ENCODE measurements around the gene KLF17.

KLF17 gene

GRCh38 chr1:44073528-44073927 is 45.1 kb upstream of the KLF17 start:
- no peak overlapping the region for H3K23ac ChIP-seq (ENCODE audit: low read length in 2 of 2)
- H2BK5ac ChIP-seq (ENCODE audit: low read depth, low read length, poor library complexity, severe bottlenecking) = no peak overlapping the region
- no peaks in the 10 kb centered on the region for H3K36me3 ChIP-seq (ENCODE audit: control insufficient read depth in 1 of 2, insufficient read depth in 2 of 2, low read depth in 1 of 2, low read length in 2 of 2)
- H3K9me3 ChIP-seq (ENCODE audit: control insufficient read depth, low read length) = no peaks in the 10 kb centered on the region
- no peak overlapping the region for H2BK120ac ChIP-seq (ENCODE audit: low read depth, low read length)
- H3K4me2 ChIP-seq (ENCODE audit: low read length, poor library complexity, severe bottlenecking) = no peak overlapping the region
- no peak overlapping the region for H3K9ac ChIP-seq (ENCODE audit: low read length)
- H2AK5ac ChIP-seq (ENCODE audit: low read length, severe bottlenecking) = no peak overlapping the region
- DNase-seq = no peak
- H3K4me1 ChIP-seq (ENCODE audit: control insufficient read depth, insufficient read depth, low read depth, low read length) = peaks cover 13% of the 10 kb centered on the region
- 91% methylated on average over 2 of the region's 2 CpGs for WGBS
- no peak overlapping the region for H3K4me3 ChIP-seq (ENCODE audit: insufficient read depth in 1 of 2, low read depth in 1 of 2, low read length in 2 of 2)
- no peak overlapping the region for H4K91ac ChIP-seq (ENCODE audit: low read length)
- no peak overlapping the region for H4K8ac ChIP-seq (ENCODE audit: low read length)
- no peak overlapping the region for H2BK15ac ChIP-seq (ENCODE audit: low read depth, poor library complexity, severe bottlenecking)
- no peak overlapping the region for H3K14ac ChIP-seq (ENCODE audit: low read length in 2 of 2)
- no peaks in the 10 kb centered on the region for H3K27me3 ChIP-seq (ENCODE audit: control insufficient read depth in 1 of 2, insufficient read depth in 1 of 2, low read length in 2 of 2)
- no peak overlapping the region for H2AFZ ChIP-seq (ENCODE audit: low read depth, low read length)
- H3K4ac ChIP-seq (ENCODE audit: low read depth in 1 of 2, low read length in 2 of 2) = no peak overlapping the region
- no peak overlapping the region for H2BK12ac ChIP-seq (ENCODE audit: low read length in 2 of 2)
- H3K27ac ChIP-seq (ENCODE audit: low read length, poor library complexity, severe bottlenecking) = no peak overlapping the region
- no peak overlapping the region for H3K18ac ChIP-seq (ENCODE audit: low read depth in 1 of 2, low read length in 2 of 2)
- no peaks in the 10 kb centered on the region for H3K79me1 ChIP-seq (replicated peaks; ENCODE audit: low read length, poor library complexity, severe bottlenecking)

- Histone ChIP-seq H3K9me3 (ENCODE audit: control insufficient read depth, low read length) (no peaks in the 10 kb centered on the region), H4K91ac (ENCODE audit: low read length) (no peak overlapping the region), H3K4me1 (ENCODE audit: control insufficient read depth, insufficient read depth, low read depth, low read length) (peaks cover 14% of the 10 kb centered on the region), H3K18ac (ENCODE audit: low read depth in 1 of 2, low read length in 2 of 2) (no peak overlapping the region), H3K79me1 (replicated peaks; ENCODE audit: low read length, poor library complexity, severe bottlenecking) (no peaks in the 10 kb centered on the region), H3K4ac (ENCODE audit: low read depth in 1 of 2, low read length in 2 of 2) (no peak overlapping the region), H2AFZ (ENCODE audit: low read depth, low read length) (no peak overlapping the region), H2BK15ac (ENCODE audit: low read depth, poor library complexity, severe bottlenecking) (no peak overlapping the region), H3K4me2 (ENCODE audit: low read length, poor library complexity, severe bottlenecking) (no peak overlapping the region), H2BK12ac (ENCODE audit: low read length in 2 of 2) (no peak overlapping the region), H3K27me3 (ENCODE audit: control insufficient read depth in 1 of 2, insufficient read depth in 1 of 2, low read length in 2 of 2) (no peaks in the 10 kb centered on the region), H4K8ac (ENCODE audit: low read length) (no peak overlapping the region), H2BK120ac (ENCODE audit: low read depth, low read length) (no peak overlapping the region), H3K36me3 (ENCODE audit: control insufficient read depth in 1 of 2, insufficient read depth in 2 of 2, low read depth in 1 of 2, low read length in 2 of 2) (no peaks in the 10 kb centered on the region), H3K23ac (ENCODE audit: low read length in 2 of 2) (no peak overlapping the region), H3K14ac (ENCODE audit: low read length in 2 of 2) (no peak overlapping the region), H2BK5ac (ENCODE audit: low read depth, low read length, poor library complexity, severe bottlenecking) (no peak overlapping the region), H3K9ac (ENCODE audit: low read length) (no peak overlapping the region), H3K27ac (ENCODE audit: low read length, poor library complexity, severe bottlenecking) (peak overlapping the region; percentile 4), H3K4me3 (ENCODE audit: insufficient read depth in 1 of 2, low read depth in 1 of 2, low read length in 2 of 2) (no peak overlapping the region), H2AK5ac (ENCODE audit: low read length, severe bottlenecking) (no peak overlapping the region)
- DNase-seq = no peak
- 100% methylated on average over 1 of the region's 3 CpGs for WGBS
Measured at GRCh38 chr1:44074415-44074814, 44.2 kb upstream of the KLF17 start.

GRCh38 chr1:44076066-44076465 is 42.6 kb upstream of the KLF17 start:
- no peak overlapping the region for H2BK5ac ChIP-seq (ENCODE audit: low read depth, low read length, poor library complexity, severe bottlenecking)
- no peak overlapping the region for H3K4me3 ChIP-seq (ENCODE audit: insufficient read depth in 1 of 2, low read depth in 1 of 2, low read length in 2 of 2)
- H4K8ac ChIP-seq (ENCODE audit: low read length) = no peak overlapping the region
- no peak overlapping the region for H4K91ac ChIP-seq (ENCODE audit: low read length)
- 20% methylated on average over 1 of the region's 1 CpG for WGBS
- H3K9ac ChIP-seq (ENCODE audit: low read length) = no peak overlapping the region
- H3K4ac ChIP-seq (ENCODE audit: low read depth in 1 of 2, low read length in 2 of 2) = no peak overlapping the region
- no peak overlapping the region for H3K14ac ChIP-seq (ENCODE audit: low read length in 2 of 2)
- H2AFZ ChIP-seq (ENCODE audit: low read depth, low read length) = no peak overlapping the region
- H2AK5ac ChIP-seq (ENCODE audit: low read length, severe bottlenecking) = no peak overlapping the region
- no peak overlapping the region for H2BK12ac ChIP-seq (ENCODE audit: low read length in 2 of 2)
- H3K27ac ChIP-seq (ENCODE audit: low read length, poor library complexity, severe bottlenecking) = peak overlapping the region; percentile 78
- H2BK120ac ChIP-seq (ENCODE audit: low read depth, low read length) = no peak overlapping the region
- no peak overlapping the region for H2BK15ac ChIP-seq (ENCODE audit: low read depth, poor library complexity, severe bottlenecking)
- H3K23ac ChIP-seq (ENCODE audit: low read length in 2 of 2) = no peak overlapping the region
- peak overlapping the region; percentile 41 for H3K4me2 ChIP-seq (ENCODE audit: low read length, poor library complexity, severe bottlenecking)
- DNase-seq = peak; percentile 18
- no peaks in the 10 kb centered on the region for H3K9me3 ChIP-seq (ENCODE audit: control insufficient read depth, low read length)
- H3K79me1 ChIP-seq (replicated peaks; ENCODE audit: low read length, poor library complexity, severe bottlenecking) = no peaks in the 10 kb centered on the region
- no peak overlapping the region for H3K18ac ChIP-seq (ENCODE audit: low read depth in 1 of 2, low read length in 2 of 2)
- no peaks in the 10 kb centered on the region for H3K27me3 ChIP-seq (ENCODE audit: control insufficient read depth in 1 of 2, insufficient read depth in 1 of 2, low read length in 2 of 2)
- H3K4me1 ChIP-seq (ENCODE audit: control insufficient read depth, insufficient read depth, low read depth, low read length) = peaks cover 13% of the 10 kb centered on the region
- H3K36me3 ChIP-seq (ENCODE audit: control insufficient read depth in 1 of 2, insufficient read depth in 2 of 2, low read depth in 1 of 2, low read length in 2 of 2) = no peaks in the 10 kb centered on the region

GRCh38 chr1:44077421-44077820 is 41.2 kb upstream of the KLF17 start:
- no peaks in the 10 kb centered on the region for H3K27me3 ChIP-seq (ENCODE audit: control insufficient read depth in 1 of 2, insufficient read depth in 1 of 2, low read length in 2 of 2)
- H3K9ac ChIP-seq (ENCODE audit: low read length) = no peak overlapping the region
- H3K4ac ChIP-seq (ENCODE audit: low read depth in 1 of 2, low read length in 2 of 2) = no peak overlapping the region
- H2BK120ac ChIP-seq (ENCODE audit: low read depth, low read length) = no peak overlapping the region
- H3K4me2 ChIP-seq (ENCODE audit: low read length, poor library complexity, severe bottlenecking) = no peak overlapping the region
- 94% methylated on average over 5 of the region's 5 CpGs for WGBS
- H3K4me1 ChIP-seq (ENCODE audit: control insufficient read depth, insufficient read depth, low read depth, low read length) = peaks cover 10% of the 10 kb centered on the region
- H2AK5ac ChIP-seq (ENCODE audit: low read length, severe bottlenecking) = peak overlapping the region; percentile 44
- DNase-seq = no peak
- H2BK15ac ChIP-seq (ENCODE audit: low read depth, poor library complexity, severe bottlenecking) = no peak overlapping the region
- no peak overlapping the region for H4K8ac ChIP-seq (ENCODE audit: low read length)
- H3K4me3 ChIP-seq (ENCODE audit: insufficient read depth in 1 of 2, low read depth in 1 of 2, low read length in 2 of 2) = no peak overlapping the region
- H3K23ac ChIP-seq (ENCODE audit: low read length in 2 of 2) = no peak overlapping the region
- no peaks in the 10 kb centered on the region for H3K9me3 ChIP-seq (ENCODE audit: control insufficient read depth, low read length)
- no peaks in the 10 kb centered on the region for H3K79me1 ChIP-seq (replicated peaks; ENCODE audit: low read length, poor library complexity, severe bottlenecking)
- H2AFZ ChIP-seq (ENCODE audit: low read depth, low read length) = no peak overlapping the region
- H3K36me3 ChIP-seq (ENCODE audit: control insufficient read depth in 1 of 2, insufficient read depth in 2 of 2, low read depth in 1 of 2, low read length in 2 of 2) = no peaks in the 10 kb centered on the region
- no peak overlapping the region for H3K18ac ChIP-seq (ENCODE audit: low read depth in 1 of 2, low read length in 2 of 2)
- peak overlapping the region; percentile 37 for H4K91ac ChIP-seq (ENCODE audit: low read length)
- H2BK5ac ChIP-seq (ENCODE audit: low read depth, low read length, poor library complexity, severe bottlenecking) = no peak overlapping the region
- H3K14ac ChIP-seq (ENCODE audit: low read length in 2 of 2) = no peak overlapping the region
- peak overlapping the region; percentile 34 for H3K27ac ChIP-seq (ENCODE audit: low read length, poor library complexity, severe bottlenecking)
- H2BK12ac ChIP-seq (ENCODE audit: low read length in 2 of 2) = no peak overlapping the region

All from mesenchymal stem cell (in vitro differentiated cells and primary cell).